GM18499 (cell line): Measurements from ENCODE around the gene GABRA5.
"Not testable (repeated sequence)": the region's sequence is repeated elsewhere in the genome, so short reads cannot be mapped to it uniquely, and the experiment has no call there.

Experiments used
- ATAC-seq: cut with Tn5 transposase; IDR thresholded peaks from one replicate; pipeline ENCODE4 v1.9.1; 2021; ENCODE audit warnings: moderate number of reproducible peaks; ENCODE audit not compliant: insufficient read depth, unreplicated experiment

Gene GABRA5

DNA sequence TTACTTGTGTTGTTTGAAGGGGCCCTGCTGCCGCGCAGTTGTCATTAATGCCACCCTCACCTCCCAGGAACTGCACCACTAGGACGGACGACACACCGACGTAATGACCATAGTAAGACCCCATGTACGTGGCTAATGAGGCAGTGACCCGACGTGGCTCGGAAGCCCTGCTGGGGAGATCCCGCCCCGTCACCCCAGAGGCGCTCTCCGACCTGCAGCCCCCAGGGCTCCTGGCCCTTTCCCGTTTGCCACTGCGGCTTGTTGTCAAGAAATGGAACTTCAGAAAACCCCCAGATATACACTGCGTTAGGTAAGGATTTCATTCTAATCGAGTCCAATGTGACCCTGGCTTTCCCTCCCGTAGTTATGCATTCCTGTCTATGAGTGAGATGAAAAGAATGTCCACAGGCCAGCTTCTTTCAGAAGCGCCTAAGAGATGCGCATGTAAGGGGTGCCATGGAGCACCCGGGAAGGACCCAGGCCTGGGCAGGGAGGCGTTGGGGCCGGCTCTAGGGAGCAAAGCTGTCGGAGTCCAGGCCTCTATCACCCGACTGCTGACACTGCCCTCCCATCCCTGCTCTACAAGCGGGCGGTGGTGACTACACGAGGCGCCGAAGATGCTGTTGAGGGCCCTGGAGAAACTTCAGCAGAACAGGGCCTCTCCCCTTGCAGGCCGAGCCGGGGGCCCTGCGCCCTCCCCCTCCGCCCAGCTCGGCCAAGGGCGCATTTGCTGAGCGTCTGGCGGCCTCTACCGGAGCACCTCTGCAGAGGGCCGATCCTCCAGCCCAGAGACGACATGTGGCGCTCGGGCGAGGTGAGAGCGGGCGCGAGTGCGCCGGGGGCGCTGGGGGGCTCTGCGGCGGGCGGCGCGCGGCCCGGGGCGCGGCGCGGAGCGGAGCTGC, at the start of gene GABRA5:
GABRA5 (plus strand) TSS at position 765 of the 902 bp plus-strand sequence. CDS start 2,187 bp downstream, outside the sequence.
- no peak for ATAC-seq

DNA sequence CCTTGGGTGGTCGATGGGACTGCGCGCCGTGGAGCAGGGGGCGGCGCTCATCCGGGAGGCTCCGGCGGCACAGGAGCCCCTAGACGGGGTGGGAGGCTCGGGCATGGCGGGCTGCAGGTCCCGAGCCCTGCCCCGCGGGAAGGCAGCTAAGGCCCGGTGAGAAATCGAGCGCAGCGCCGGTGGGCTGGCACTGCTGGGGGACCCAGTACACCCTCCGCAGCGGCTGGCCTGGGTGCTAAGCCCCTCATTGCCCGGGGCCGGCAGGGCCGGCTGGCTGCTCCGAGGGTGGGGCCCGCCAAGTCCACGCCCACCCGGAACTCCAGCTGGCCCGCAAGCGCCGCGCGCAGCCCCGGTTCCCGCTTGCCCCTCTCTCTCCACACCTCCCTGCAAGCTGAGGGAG, 35.7 kb upstream of the GABRA5 start:
- not testable (repeated sequence) for ATAC-seq

DNA sequence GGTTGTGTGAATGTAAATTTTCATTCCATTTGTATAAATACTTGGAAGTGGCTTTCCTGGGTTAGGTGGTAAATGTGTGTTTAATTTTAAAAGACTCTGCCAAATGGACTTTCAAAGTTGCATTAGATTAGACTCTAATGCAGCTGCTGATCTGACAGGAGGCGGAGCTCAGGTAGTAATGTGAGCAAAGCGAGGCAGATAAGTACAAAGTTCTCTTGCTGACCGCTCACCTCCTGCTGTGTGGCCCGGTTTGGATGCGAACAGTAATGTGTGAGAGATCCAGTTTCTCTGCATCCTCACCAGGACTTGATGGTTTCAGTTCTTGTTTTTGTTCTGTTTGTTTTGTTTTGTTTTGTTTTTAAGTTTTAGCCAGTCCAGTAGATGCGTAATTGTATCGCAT, 34.9 kb upstream of the GABRA5 start:
- no peak for ATAC-seq

DNA sequence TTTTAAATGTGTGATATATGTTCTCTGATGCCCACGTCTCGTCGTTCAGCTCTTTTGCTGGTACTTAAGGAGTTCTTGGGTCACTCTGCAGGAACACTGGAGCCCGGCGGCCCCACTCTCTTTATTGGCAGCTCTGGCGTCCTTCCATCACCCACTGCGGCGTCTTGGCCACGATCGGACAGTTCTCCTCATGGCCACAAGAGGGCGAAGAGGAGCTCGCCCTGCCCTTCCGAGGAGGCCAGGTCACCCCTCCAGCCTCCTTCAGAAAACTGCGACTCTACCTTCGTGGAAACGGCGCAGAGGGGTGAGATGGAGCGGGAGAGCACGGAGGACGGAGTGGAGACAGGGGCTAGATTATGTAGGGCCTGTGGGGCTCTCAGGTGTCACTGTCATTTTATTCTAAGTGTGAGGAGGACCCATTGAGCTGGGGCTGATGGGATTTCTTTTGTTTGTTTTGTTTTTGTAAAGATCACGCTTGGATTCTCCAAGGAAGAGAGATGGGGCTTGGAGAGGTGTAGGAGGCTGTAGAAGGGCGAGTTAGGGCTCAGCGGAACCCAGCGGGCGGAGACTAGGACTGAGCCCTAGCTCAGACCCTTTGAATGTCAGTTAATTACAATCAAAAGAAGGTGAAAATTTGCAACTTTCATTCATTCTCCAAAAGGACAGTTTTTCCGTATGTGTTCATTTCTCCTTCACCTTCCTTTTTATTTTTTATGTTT, 28.0 kb upstream of the GABRA5 start:
- no peak for ATAC-seq

DNA sequence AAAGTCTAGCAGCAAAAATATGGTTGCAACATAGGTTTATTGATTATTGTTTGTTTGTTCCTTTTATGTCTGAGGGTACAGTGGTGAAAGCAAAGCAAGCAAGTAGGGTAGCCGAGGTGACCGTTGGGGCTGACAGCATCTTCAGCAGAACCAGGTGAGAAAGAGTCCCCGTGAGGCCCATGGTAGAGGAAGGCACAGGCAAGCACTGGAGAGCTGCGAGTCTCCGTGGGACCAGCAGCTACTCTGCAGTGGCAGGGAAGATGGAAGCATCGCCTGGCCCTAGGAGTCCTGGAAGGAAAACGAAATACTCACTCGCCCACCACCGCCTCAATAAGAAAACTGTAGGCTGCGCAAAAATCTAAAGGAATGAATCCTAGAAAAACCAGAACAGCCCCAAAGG, 25.3 kb upstream of the GABRA5 start:
- ATAC-seq, result no peak

DNA sequence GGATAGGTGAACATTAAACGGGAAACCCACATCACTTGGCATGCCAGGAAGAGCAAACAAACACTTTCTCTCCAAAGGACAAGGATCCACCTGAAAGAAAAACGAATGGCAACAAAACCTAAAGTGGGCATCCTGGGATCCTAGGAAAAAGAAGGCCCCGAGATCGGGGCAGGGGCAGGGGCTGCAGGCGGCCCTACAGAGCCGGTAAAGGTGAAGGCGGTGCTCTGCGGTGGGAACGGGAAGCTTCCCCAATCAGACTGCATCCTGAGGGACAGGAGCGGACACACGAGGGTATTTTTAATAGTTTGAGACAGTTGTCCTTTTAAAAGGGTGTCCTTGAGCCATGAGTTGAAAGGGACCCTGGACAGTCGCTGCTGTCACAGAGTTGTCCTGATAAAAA, 24.9 kb upstream of the GABRA5 start:
- no peak for ATAC-seq

DNA sequence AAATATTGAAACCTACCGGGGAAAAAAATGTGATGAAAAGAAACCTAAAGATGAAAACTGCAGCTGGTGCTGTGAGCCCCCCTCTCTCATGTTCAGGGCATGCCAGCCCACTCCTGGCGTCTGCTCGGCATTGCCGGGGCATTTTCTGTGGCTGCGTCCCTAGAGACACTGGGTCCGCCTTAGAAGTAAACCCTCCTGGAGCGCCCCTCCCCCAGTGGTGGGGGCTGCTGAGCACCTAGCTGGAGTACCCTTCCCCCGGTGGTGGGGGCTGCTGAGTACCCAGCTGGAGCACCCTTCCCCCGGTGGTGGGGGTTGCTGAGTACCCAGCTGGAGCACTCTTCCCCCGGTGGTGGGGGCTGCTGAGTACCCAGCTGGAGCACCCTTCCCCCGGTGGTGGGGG, 24.5 kb upstream of the GABRA5 start:
- no peak for ATAC-seq

DNA sequence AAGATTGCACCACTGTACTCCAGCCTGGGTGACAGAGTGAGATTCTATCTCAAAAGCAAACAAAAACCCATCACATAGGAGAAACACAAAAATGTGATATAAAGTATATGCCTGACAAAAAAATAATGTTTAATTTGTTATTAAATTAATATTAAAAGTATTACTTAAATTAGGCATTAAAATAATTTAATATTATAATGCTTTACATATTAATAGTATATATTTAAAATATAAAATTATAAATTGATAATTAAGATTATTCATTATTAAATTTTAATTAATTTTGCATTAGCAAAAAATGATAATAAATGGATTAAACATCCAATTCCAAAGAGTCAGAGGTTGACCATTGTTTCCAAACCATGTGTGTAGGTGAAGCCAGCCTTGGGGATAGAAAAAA, 22.0 kb upstream of the GABRA5 start:
- ATAC-seq, result no peak

DNA sequence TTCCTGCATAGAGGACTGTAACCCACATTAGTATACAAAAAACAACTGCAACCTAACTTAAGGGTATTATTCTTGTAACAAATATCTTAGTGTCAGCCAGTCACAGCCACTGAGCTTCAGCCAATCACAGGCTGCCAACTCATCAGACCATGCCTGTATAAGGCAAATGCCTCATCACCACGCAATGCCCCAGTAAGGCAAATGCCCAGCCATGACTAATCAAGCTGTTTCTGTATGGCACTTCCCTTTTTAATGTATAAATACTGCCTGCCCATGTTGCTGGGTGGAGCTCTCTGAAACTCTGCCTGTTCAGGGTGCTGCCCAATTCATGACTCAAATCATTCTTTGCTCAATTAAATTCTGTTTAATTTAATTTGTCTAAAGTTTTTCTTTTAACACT, 18.4 kb upstream of the GABRA5 start:
- ATAC-seq, result no peak

DNA sequence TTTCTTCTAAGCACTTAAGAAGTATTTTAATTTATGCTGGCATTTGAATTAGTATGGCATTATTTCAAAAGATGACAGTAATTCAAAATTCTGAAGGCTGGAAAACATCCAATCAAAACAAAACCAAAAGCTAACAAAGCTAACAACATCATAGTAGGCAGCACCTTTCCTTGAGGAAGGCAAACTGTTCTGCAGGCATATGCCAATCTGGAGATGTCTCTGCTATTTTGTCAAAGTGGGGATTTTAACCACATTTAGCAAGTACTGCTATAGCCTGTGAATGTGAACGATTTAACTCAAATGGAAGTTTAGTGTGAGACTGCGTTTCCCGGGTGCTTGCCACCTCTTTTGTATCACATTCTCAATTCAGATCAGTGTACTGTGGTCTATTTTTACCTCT, 16.7 kb upstream of the GABRA5 start:
- no peak for ATAC-seq

DNA sequence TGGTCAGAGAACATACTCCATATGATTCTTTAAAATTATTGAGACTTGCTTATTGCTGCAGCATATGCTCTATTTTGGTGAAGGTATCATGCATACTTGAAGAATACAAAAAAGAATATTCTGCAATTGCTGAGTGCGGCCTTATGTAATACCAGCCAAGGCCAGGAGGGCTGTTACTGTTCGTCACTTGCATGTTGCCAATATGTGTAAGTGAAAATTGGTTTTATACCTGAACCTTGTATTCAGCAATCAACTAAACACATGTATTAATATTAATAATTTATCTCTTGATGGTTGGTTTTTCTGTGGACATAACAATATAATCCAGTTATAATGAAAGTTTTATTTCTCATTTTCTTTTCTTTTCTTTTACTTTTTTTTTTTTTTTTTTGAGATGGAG, 13.9 kb upstream of the GABRA5 start:
- no peak for ATAC-seq

DNA sequence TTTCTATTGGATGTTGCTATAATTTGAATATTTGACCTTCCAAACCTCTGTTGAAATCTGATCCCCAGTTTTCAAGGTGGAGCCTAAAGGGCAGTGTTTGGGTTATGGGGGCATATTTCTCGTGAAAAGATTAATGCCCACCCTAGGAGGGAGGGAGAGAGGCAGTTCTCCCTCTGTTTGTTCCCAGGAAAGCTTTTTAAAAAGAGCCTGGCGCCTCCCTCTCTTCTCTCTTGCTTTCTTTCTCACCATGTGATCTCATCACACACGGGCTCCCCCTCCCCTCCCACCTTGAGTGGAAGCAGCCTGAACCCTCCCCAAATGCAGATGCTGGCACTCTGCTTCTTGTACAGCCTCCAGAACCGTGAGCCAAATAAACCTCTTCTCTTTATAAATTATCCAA, 12.4 kb upstream of the GABRA5 start:
- ATAC-seq, result no peak

DNA sequence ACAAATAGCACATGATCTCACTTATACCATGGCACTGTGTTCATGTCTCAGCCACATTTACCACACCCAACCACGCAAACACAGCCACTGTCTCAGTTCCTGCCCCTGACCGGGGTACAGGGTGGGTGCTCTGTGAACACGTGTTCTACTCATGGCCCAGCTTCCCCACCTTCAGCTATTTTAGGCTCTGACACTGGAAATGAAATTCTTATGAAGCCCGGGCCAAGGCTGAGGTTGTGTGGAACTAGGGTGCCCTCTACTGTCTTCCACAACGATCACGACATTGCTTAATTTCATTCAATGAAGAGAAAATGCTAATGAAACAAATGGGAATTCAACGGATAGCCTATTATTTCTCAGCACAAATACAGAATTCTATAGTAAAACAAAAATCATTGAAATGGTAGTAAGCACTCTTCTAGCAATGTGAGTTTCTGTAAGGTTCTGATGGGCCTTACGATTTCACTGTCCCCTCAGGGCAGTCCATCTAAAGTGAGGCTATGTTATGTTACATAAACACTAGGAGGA, 2.1 kb upstream of the GABRA5 start:
- no peak for ATAC-seq

DNA sequence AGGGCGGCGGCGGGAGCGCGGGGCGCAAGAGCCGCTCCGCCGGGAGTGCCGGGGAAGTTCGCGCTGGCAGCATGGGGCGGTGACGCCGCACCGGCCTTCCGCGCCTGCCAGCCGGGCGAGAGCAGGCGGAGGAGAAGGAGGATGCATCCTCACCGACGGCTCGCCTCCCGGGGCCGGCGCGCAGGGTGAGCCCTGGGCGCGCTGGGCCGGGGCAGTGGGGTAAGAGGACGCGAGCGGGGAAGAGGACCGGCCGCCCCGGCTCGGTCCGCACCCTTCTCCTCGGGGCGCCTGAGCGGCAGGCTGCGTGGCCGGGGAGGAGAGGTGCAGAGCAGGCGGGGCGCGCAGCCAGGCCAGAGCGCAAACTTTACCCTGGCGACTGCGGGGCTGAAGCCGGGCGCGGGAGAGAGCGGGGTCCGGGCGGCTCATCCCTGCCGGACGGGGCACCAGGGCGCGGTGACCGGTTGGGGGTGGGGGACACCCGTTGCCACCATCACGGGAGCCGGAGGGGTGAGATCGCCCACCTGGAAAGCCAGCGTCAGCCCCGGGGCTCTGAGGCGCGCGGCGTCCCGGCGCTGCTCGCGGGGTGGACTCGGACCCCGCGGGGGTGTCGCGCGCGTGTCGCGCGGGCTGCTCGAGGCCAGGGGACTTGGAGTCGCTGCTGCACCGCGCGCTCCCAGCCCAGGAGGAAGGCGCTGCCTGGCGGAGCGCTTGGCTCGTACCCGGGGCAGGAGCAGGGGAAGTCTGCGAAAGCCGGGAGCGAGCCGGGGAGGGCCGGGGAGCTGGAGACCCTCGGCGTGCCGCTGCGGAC, 542 bp downstream of the GABRA5 start:
- no peak for ATAC-seq

DNA sequence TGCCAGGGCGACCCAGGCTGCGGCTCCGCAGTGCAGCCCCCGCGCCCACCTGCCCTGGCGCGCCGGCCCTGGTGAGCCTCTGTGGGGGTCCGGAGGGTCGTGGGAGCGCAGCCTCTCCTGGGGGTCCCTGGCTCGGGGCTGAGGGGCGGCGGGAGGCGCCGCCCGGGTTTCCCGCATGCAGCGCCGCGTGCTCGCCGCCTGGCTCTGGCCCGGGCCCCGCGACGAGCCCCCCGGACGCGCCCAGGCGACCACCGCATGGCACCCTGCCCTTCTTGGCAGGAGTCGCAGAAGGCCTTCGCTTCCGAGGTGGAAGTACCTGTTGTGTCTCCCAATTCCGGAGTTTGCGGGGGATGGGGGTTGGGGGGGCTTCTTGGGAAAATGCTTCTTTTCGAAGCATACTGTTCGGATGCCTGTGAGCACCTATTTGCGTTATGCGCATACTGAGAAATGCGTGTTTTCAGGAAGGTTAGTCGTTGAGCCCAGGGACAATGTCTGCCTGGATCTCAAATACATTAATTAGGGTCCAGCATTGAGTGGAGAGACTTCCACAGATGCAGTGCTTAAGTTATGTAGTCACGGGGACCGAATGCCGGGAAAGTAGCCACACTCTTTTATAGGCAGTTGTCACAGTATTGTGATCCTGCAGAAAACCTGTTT, 1.3 kb downstream of the GABRA5 start:
- no peak for ATAC-seq

DNA sequence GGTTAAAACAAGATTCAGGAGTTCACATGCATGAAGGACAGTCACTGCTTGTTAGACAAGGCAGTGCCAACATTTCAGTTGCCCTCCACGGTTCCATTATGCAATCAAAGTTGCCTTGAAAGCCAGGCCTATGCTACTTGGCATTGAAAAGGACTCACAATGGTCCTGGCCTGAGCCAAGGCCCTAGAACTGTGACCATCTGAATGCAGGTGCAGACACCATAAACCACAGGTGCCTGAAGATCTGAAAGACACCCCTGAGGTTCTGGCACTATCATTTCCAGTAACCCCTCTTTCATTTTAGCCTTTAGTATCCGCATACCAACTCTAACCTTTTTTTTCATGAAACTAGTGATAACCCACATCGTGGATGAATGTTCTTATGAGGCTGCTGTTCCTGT, 2.8 kb downstream of the GABRA5 start:
- no peak for ATAC-seq

DNA sequence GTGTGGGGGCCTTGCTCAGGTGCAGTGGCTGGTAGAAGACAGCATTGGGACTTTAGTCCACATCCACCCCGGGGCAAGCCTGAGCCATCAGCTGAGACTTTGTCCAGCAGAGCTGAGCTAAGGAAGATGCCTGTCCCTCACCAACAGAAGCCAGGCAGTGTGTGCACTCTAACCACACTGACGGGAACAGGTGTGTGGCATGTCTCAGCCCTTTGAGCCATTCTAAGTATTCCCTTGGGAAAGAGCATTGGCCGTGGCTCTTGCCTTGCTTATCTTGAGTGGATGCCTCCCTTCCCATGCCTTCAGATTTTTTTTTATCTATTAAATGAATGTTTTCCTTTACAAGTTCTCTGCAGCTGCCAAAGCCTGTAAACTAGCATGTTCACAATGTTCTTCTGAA, 3.5 kb downstream of the GABRA5 start:
- ATAC-seq, result no peak

DNA sequence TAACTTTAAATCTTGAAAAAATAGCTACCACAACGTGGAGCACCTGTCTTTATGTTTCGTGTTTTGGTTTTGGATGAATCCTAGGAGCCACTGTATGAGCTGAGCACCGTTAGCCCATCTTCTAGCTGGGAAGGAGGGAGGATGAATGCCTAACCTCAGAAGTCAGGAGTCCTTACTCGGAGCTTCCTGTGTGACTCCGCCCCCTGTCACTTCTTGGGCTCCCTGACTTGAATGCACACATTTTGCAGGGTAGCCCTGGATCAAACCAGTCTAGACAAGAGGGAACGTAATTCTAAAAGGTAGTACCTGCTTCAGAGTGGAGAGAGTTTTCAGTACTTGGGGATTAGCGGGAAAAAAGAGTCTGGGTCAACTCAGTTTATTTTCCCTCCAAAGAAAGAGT, 5.3 kb downstream of the GABRA5 start:
- ATAC-seq, result no peak

DNA sequence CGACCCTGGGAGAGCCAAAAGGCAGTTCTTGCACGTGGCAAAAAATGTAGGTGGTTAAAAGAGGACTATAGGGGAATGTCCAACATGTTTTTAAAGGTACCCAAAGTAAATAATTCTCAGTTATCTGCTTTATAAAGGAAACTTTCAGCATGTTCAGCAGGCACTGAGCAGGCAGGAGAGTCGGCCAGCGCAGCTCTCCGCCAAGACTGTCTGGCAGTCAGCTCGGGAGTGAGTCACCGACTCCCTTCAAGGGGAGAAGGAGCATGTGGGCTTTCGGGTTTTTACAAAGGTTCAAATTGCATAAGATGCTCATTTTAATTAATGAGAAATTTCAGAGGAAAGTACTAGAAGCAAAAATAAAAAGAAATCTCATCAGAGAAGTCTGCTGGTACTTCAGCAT, 7.0 kb downstream of the GABRA5 start:
- no peak for ATAC-seq
